Fibroblast of peridontal ligament (primary cell): Measurements from ENCODE around the gene FGD5.
A peak's percentile ranks its signal among the peaks of the same experiment; 100 is the strongest.

Source experiments
- DNase-seq: peaks from one replicate; pipeline ENCODE4 v3.0.0-alpha.2; 2010; ENCODE audit errors: extremely low read depth

Gene FGD5

DNA sequence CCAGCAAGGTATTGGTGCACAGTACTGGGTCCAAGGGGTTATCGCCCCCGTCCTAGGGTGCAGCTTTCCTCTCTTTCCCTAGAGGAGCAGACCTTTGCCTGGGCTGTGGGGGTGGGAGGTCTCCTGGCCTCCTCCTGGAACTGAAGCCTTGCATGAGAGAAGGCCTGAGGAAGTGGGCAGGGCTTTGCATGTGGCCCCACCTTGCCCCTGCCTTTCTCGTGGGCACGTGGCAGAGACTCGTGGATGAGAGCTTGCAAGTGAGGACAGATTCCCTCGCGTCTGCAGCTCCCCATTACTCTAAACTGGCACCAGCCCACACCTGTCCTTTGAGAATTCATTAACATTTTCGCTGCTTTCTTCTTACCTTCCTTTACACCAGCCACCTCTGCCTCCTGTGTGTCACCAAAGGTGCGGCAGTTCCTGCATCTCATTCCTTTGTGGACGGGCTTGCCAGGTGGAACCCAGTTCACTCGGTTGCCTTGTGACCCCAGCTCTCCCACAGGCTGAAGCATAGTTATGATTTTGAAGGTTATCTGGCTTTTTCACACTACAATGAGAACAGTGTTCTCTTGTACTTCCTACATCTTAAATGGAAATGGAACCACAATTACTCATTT is 87.7 kb downstream of the FGD5 start:
- no peak for DNase-seq

DNA sequence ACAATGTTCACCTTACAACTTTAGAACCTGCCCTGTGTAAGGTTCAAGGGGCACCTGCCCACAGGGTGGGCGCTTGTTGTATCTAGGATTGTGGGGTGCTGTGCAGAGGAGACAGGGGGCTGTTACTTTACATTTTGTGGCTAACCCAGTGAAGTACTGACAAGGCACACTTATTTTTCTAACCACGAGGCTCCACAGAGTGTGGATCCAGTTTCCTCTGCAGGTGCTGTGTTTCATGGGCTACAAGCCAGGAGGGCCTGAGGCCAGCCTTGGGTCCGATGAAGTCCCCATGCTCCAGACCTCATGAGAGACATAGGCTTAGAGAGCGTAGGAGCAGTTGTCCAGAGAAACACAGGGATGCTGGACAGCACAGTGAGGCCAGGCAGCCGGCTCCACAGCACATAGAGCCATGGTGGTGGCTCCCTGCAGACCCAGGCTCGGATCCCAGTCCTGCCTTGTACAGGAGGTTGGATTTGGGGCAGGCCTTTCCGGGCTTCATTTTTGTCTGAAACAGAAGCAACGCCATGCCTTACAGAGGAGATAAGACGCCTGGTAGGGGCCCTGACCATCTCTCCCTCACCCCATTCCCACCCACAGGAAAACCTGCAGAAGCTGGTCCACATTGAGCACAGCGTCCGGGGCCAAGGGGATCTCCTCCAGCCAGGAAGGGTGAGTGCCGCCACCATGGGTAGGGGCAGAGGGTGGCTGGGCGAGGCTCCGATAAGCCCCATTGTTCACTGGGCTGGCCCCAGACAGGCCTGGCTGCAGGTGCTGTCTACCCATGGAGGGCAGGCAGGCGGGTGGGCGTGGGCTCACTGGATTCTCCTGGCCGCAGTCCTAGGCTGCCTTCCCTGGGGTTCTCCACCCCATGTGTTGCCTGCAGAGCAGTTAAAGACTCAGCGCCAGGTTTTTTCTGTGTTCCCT is 88.5 kb downstream of the FGD5 start:
- DNase-seq, result no peak

DNA sequence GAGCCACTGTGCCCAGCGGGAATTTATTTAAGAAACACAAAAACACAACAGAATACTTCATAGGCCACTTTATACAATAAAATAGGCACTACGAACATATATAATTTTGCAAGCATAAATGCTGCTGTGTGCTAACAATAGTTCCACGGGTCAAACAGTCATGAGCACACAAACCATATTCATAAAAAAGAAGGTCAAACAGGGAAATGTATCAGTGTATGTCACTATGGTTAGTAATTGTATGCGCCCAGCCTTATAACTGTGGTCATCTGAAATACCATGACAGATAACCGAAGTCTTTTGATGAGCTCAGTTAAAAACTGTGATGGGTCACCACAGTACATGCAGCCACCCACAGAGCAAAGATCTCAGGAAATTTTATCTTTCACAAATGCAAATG is 90.5 kb downstream of the FGD5 start:
- no peak for DNase-seq

DNA sequence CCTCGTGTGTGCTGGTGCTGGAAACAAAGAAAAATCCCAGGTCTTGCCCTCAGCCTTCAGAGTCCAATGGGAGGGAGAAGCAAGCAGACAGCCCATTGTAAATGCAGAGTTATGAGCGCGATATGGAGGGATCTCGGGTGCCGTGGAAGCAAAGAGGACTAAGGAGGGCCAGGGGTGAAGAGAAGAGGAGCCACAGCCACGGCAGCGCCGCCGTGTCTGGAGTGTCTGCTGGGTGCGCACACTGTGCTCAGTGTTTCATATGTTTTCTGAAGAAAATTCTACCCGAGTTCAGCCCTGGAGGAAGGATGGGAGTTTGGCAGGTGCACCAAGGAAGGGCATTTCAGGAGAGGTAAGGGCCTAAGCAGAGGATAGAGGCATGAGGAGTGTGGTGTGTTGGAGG is 92.9 kb downstream of the FGD5 start:
- DNase-seq, result no peak

DNA sequence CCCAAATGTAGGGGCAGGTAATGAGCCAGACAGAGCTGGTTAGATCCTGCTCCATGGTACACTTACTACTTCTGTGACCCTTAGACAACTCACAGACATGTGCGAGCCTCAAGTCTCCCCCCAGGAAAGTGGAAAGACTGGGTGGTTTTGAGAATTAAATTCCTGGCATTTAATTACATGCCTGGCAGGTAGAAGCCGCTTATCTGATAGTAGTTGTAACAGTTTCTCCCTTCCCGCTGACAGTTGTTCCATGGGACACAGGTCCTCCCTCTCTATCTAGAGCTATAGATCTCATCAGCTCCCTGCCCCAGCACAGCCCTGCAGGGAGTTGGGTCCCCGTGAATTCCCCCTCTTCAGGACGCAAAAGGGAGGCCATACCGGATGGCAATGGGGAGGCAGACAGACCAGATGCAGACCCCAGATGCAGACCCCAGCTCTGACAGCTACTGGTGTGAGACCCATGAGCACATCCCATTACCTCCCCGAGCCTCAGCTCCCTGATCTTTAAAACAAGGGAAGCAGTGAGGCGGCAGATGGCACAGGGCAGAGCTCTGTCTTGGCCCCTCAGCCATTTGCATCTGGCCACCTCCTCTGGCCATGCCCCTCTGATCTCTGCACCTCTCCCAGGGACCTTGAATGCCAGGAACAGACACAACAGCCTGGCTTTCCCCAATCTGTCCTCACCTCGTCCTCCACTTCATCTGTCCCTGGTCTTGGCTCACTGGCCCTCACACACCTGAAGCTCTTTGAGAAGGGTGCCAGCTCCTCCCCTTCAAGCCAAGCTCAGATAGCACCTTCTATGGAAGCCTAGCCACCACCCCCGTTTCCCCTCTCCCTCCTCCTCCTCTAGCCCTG is 94.5 kb downstream of the FGD5 start:
- DNase-seq, result no peak

DNA sequence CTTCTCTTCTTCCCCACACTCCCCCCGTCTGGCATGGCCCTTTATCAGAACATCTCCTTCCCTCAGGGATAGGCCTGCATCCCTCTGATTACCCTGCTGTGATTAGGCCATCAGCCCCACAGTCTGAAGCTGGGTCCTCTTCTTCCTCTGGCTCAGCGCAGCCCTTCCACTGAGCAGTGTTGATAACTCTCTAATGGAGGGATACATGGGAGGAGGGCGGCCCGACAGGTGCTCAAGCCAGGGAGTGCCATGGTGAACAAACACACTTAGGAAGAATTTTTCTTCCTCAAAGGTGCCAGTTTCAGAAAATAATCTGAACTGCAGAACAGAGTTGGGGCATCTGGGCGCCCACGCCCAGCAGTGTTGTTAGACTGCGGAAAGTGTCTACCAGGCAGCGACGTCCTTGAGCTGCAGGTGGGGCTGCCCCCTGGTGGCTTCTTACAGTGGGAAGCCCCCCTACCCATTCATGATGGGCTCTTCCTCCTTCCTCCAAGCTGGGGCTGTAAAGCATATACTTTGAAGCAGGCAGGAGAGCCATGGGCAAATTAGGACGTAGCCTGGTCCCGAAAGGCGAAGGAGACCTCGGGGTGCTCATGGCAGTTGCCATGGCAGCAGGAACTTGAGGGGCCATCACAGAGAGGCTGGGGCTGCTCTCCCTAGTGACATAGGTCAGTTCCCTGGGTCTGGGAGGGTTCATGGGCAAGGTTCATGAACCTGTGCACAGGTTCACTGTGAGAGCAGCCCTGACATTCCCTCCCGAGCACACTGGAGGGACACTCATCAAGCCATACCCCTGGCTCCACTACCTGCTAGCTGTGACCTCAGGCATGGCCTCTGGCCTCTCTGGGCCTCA is 95.4 kb downstream of the FGD5 start:
- DNase-seq, result no peak

DNA sequence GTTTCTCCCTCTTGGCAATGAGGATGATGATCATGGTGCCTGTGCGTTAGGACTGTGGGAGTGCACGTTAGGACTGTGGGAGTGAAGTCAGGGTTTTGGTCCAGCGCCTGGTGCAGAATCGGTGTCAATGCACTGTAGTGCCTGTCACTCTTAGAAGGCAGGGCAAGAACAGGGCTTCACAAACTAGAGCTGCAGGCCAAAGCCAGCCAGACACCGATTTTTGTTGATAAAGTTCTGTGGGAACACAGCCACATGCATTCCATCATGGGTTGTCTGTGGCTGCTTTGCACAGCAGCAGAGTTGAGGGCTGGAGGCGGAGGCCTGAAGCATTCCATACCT is 96.0 kb downstream of the FGD5 start:
- DNase-seq, result no peak

DNA sequence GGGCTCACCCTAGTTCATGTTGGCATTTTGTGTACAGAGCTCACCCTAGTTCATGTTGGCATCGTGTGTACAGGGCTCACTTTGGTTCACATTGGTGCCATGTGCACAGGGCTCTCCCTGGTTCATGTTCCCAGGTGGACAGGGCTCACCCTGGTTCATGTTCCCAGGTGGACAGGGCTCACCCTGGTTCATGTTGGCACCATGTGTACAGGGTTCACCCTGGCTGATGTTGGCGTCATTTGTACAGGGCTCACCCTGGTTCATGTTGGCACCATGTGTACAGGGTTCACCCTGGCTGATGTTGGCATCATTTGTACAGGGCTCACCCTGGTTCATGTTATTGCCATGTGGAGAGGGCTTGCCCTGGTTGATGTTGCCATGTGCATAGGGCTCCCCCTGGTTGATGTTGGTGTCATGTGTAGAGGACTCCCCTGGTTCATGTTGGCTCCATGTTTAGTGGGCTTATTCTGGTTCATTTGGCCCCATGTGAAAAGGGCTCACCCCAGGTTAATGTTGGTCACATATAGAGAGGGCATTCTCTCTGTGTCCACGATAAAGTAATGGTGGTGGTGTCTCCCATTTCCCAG is 97.0 kb downstream of the FGD5 start:
- DNase-seq, result no peak

DNA sequence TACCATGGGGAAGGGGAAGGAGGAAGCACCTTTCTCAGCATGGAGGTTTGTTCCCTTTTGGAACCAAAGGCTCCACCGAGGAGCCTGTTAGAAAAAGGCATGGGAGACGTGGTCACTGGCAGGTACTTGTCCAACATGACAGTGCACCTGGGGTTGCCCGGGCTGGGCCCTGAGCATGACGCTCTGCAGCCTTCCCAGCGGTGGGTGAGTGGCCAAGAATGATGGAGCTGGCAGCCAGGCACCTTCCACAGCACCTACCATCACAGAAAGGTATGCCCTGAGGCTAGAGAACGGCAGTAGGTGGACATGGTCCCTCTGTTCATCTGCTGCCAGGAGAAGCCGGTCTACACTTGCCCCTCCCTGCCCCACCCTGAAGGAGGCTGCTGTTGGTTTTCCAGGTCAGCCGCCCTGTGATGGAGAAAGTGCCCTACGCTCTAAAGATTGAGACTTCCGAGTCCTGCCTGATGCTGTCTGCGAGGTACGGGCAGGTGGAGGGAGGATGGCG is 99.6 kb downstream of the FGD5 start:
- DNase-seq, result no peak

DNA sequence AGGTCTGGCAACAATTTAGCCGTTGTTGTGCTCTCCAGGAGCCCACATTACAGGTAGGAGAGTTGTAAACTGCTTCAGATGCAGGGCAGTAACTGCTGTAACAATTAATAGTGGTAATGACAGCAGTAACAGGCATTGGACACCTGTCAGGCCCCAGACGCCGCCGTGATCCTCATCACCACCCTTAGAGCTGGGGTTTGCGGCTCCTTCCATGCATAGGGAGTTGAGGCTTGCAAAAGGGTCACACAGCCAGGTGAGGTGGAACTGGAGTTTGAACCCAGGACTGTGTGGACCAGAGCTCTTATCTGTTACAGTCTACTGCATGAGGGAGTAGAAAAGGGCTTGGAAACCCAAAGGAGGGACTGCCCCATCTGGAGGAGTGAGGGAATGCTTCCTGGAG is 101.8 kb downstream of the FGD5 start:
- DNase-seq, result no peak

DNA sequence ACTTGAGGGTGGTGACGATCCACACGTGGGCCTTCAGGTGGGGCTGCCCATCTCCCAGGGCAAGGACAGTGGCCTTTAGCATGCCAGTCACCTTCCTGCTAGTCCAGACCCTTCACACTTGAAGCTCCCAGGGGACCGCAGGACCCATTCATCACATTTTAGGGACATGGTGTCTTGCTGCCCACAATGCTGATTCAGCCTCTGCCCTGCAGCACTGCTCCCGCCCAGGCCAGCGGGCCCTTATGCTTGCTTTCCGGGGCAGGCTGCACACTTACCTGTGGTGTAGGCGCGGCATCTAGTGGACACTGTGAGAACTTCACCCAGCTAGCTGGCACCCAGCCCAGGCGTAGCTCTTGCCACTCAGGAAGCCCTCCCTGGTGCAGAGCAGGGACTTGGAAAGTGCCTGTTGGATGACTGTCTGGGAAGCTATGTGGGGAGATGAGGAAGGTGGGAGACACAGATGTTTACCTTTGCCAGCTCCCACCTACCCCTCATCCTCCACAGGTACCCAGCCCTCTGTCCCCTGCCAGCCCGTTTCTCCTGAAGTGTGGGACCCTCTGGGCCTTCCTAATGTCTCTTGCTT is 102.4 kb downstream of the FGD5 start:
- peak; percentile 83 for DNase-seq

DNA sequence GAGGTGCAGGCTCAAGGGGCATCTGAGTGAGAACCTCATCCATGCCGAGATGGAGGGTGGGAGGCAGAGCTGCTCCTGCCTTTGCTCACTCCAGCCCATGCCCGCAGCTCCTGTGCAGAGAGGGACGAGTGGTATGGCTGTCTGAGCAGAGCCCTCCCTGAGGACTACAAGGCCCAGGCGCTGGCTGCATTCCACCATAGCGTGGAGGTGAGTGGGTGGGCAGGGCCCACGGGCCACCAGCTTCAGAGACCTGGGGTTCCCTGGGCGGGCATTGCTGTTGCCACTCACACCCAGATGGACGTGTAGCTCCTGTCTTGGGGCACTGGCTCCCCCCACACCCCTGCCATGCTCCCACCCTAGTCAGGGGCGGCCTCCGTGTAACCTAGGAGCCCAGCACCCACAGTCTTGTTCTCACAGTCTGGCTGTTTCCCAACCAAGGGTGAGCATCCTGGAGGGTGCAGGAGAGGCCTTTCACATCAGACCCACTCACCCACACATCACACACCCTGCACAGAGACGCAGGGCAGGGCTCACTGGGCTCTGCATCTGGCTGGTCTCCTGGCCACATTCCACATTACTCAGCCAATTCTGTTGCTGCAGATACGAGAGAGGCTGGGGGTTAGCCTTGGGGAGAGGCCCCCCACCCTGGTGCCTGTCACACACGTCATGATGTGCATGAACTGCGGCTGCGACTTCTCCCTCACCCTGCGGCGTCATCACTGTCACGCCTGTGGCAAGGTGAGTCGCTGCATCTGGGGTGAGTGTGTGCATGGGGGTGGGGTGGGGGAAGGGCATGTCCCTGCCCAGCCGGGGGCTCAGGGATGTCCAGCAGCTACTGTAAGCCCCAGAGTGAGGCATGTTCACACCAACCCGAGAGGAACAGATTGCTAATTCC is 103.3 kb downstream of the FGD5 start:
- no peak for DNase-seq

DNA sequence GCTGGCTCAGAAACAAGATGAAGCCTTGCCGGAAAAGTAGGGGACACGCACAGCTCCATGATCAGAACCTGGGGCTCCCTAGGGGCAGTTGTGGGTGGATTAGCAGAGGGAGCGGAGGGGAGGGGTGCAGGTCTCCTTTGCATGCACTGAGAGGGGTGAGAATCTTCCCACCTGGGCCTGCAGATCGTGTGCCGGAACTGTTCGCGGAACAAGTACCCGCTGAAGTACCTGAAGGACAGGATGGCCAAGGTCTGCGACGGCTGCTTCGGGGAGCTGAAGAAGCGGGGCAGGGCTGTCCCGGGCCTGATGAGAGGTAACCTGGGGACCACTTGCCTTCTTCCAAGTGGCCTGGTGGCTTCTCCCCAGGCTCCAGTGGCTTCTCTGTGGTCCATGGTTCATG is 104.1 kb downstream of the FGD5 start:
- no peak for DNase-seq

DNA sequence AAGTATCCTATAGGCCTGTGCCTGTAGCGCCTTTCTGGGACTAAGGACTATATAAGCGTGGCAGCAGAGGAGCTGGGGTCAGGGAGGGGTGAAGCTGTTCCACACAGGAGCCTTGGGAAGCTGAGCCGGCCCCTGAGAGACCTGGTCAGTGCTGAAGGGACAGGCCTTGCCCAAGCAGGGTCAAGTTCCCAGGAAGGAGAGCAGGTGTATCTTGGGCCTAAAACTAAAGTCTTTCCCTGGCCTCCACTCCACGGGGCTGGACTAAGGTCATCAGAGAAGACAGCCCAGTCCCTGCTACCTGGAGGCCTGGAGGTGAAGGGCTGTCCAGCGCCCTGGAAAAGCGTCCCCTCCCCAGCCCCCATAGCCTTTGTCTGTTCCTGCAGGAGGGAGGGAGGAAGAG is 104.7 kb downstream of the FGD5 start:
- no peak for DNase-seq

DNA sequence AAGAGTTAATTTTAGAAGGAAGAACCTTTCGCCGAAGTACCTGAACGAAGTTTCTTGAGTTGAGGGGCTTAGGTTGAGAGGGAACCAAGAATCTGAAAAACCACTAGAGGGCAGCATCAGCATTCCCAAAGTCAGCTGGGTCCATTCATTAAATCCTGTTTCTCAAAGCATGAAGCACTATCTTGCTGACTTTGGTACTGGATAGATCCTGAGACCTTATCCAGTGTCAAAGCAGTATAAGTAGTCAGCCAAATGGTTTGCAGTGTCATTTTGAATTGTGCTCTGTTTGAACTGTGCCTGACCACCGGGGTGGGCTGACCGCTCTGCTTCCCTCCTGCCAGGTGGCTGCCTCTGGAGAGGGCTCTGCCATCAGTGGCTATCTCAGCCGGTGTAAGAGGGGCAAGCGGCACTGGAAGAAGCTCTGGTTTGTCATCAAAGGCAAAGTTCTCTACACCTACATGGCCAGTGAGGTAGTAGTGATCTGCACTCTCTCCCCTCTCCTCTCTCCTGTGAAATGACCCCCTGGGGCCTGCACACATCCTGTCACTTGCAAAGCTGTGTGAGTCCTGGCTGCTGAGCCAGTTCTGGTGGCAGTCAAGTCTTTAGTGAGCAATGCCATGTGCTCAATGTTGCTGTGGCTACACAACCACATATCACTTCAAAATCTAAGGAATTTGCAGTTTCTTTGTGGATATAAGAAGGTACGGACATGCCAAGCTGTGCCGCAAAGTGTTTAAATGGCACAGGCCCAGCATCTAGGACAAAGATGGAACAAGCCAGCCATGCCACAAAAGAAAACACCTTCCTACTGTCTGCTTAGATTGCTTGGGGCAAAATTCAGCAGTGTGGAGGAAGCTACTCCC is 107.2 kb downstream of the FGD5 start:
- DNase-seq, result peak; percentile 81

DNA sequence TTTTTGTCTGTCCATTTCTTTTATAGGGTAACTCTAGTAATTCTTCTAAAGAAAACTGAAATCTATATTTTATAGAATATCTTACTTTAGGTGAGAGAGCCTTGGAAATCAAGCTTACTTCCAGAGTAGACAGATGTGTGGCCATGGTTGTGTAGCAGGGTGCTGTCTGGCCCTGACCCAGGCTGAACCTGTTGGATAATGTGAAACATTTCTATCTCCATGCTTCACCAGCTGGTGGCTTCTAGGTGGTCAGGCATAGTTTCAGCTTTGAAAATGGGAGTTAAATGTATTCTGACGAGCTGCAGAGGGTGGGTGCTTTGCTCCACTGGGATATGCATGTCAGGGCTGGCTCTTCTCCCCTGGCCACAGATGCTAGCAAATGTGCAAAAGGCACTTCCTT is 107.8 kb downstream of the FGD5 start:
- DNase-seq, result no peak

DNA sequence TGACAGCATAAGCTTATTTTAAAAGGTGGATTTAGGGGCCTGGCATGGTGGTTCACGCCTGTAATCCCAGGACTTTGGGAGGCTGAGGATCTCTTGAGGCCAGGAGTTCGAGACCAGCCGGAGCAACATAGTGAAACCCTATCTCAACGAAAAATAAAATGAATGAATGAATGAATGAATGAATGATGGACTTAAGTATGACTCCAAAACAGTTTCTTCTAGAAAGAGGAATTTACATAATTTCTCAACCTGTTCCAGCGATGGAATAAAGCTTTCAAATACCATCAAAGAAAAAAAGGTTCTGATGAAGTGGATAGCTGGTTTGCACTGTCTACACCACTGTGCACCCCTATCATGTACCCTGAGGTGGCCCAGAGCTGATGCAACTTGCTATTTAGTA is 108.5 kb downstream of the FGD5 start:
- no peak for DNase-seq

DNA sequence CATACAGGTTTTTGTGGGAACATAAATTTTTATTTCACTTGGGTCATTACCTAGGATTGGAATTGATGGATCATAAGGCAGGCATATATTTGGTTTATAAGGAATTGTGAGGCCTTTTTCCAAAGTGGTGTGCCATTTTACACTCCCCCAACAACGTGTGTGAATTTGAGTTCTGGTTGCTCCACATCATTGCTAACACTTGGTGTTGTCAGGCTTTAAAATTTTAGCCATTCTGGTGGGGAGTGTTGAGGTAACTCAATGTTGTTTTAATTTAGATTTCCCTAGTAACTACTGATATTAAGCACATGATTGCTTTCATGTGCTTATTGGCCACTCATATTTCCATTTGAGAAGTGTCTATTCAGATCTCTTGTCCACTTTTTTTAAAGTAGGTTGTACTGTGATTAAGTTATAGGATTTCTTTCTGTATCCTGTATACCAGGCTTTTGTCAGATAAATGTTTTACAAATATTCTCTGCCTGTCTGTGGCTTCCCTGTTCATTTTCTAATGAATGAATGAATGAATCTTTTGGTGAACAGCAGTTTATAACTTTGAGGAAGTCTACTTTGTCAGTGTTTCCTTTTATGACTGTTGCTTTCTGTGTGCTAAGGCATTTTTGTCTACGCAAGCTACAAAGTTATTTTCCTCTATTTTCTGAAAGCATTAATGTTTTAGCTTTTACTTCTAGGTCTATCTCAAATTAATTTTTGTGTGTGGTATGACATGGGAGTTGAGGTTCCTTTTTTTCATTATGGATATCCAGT is 110.7 kb downstream of the FGD5 start:
- no peak for DNase-seq
